ENCODE results near the gene SP3. TPM values are rescaled to one million over a fixed set of nuclear protein-coding genes. Genes with fewer than 3 reads are reported as not detected.

The SP3 gene
- total and polyA plus RNA-seq, 10 donors, result 17.4 to 140 (median 99.0) TPM

GRCh38 chr2:173982182-173982714, 17.1 kb upstream of the SP3 start:
- H3K4me3 ChIP-seq, result no peak overlapping the region
- DNase-seq, result no peak
- no peaks in the 10 kb centered on the region for H3K27me3 ChIP-seq (replicated peaks in 1 of 7)
- H3K27ac ChIP-seq, result no peak overlapping the region
- TF ChIP-seq POLR2AphosphoS5 (IDR thresholded peaks at IDR 0.05), result no peak
- TF ChIP-seq POLR2A (IDR thresholded peaks at IDR 0.05), result no peak
- TF ChIP-seq CTCF (IDR thresholded peaks at IDR 0.05 in 8 of 11, conservative IDR thresholded peaks at IDR 0.05 in 3 of 11), result no peak
- WGBS, 5 donors, result 85 to 98% (median 91%) methylated on average over 2 of the region's 2 CpGs
- H3K4me1 ChIP-seq, result peaks cover 0 to 16% (median 4%) of the 10 kb centered on the region in 6 donors
- intact Hi-C loops (cut with DNase I; ENCODE audit: low total_unique reads), result no loop called here
- H3K9me3 ChIP-seq, result no peaks in the 10 kb centered on the region
- no peaks in the 10 kb centered on the region for H3K36me3 ChIP-seq

GRCh38 chr2:173981520-173981919, 16.3 kb upstream of the SP3 start:
- Histone ChIP-seq H3K4me1 (peaks cover 0 to 9% (median 2%) of the 10 kb centered on the region in 6 donors), H3K36me3 (no peaks in the 10 kb centered on the region), H3K27ac (no peak overlapping the region), H3K27me3 (replicated peaks in 1 of 7) (no peaks in the 10 kb centered on the region), H3K4me3 (no peak overlapping the region), H3K9me3 (no peaks in the 10 kb centered on the region)
- no peak for DNase-seq
- WGBS, 5 donors, result 77 to 89% (median 86%) methylated on average over 2 of the region's 2 CpGs
- intact Hi-C loops (cut with DNase I; ENCODE audit: low total_unique reads), result no loop called here
- TF ChIP-seq POLR2AphosphoS5 (IDR thresholded peaks at IDR 0.05) (no peak), POLR2A (IDR thresholded peaks at IDR 0.05) (no peak), CTCF (IDR thresholded peaks at IDR 0.05 in 8 of 11, conservative IDR thresholded peaks at IDR 0.05 in 3 of 11) (no peak)

GRCh38 chr2:173979751-173980351, 14.7 kb upstream of the SP3 start:
- Histone ChIP-seq H3K36me3 (no peaks in the 10 kb centered on the region), H3K4me3 (no peak overlapping the region), H3K9me3 (no peaks in the 10 kb centered on the region), H3K27me3 (replicated peaks in 1 of 7) (no peaks in the 10 kb centered on the region), H3K27ac (no peak overlapping the region), H3K4me1 (peaks cover 0 to 6% (median 0%) of the 10 kb centered on the region in 6 donors)
- intact Hi-C loops (cut with DNase I; ENCODE audit: low total_unique reads), result no loop called here
- no peak for DNase-seq
- 61 to 86% (median 71%) methylated on average over 3 of the region's 3 CpGs for WGBS, 5 donors
- TF ChIP-seq POLR2AphosphoS5 (IDR thresholded peaks at IDR 0.05) (no peak), CTCF (IDR thresholded peaks at IDR 0.05 in 8 of 11, conservative IDR thresholded peaks at IDR 0.05 in 3 of 11) (no peak)

GRCh38 chr2:173978447-173978846, 13.3 kb upstream of the SP3 start:
- no peak overlapping the region for H3K4me3 ChIP-seq
- H3K27me3 ChIP-seq (replicated peaks in 1 of 7), result no peaks in the 10 kb centered on the region
- H3K9me3 ChIP-seq, result no peaks in the 10 kb centered on the region
- intact Hi-C loops (cut with DNase I; ENCODE audit: low total_unique reads), result no loop called here
- no peaks in the 10 kb centered on the region for H3K36me3 ChIP-seq
- H3K4me1 ChIP-seq, result peaks cover 0 to 6% (median 0%) of the 10 kb centered on the region in 6 donors
- no peak for DNase-seq
- 86 to 100% (median 90%) methylated on average over 1 of the region's 1 CpG for WGBS, 5 donors
- TF ChIP-seq POLR2AphosphoS5 (IDR thresholded peaks at IDR 0.05), result no peak
- no peak for TF ChIP-seq POLR2A (IDR thresholded peaks at IDR 0.05)
- TF ChIP-seq CTCF (IDR thresholded peaks at IDR 0.05 in 8 of 11, conservative IDR thresholded peaks at IDR 0.05 in 3 of 11), result no peak
- H3K27ac ChIP-seq, result no peak overlapping the region
